GM19025 (cell line): ENCODE data around the gene DTX3.
"Not testable (repeated sequence)": the region's sequence is repeated elsewhere in the genome, so short reads cannot be mapped to it uniquely, and the experiment has no call there.

Experiments used
- ATAC-seq: cut with Tn5 transposase; IDR thresholded peaks from one replicate; pipeline ENCODE4 v1.9.1; 2021; ENCODE audit warnings: mild to moderate bottlenecking, low read depth, moderate library complexity; ENCODE audit not compliant: unreplicated experiment

The DTX3 gene

GRCh38 chr12:57582440-57582839 lies 22.2 kb upstream of the DTX3 start:
- ATAC-seq = no peak

- ATAC-seq = peak; percentile 85
Measured at GRCh38 chr12:57583008-57583831, 21.4 kb upstream of the DTX3 start.

GRCh38 chr12:57584050-57584449 lies 20.6 kb upstream of the DTX3 start:
- no peak for ATAC-seq

- no peak for ATAC-seq
Measured at GRCh38 chr12:57584690-57585089, 19.9 kb upstream of the DTX3 start.

- no peak for ATAC-seq
Measured at GRCh38 chr12:57585156-57585555, 19.5 kb upstream of the DTX3 start.

- ATAC-seq = no peak
Measured at GRCh38 chr12:57586128-57586527, 18.5 kb upstream of the DTX3 start.

GRCh38 chr12:57586832-57587429 lies 17.7 kb upstream of the DTX3 start:
- ATAC-seq = no peak

- not testable (repeated sequence) for ATAC-seq
Measured at GRCh38 chr12:57588951-57589610, 15.5 kb upstream of the DTX3 start.

- ATAC-seq = no peak
Measured at GRCh38 chr12:57590479-57590863, 14.2 kb upstream of the DTX3 start.

- peak; percentile 99 for ATAC-seq
Measured at GRCh38 chr12:57590864-57591781, 13.5 kb upstream of the DTX3 start, which contains the start of gene PIP4K2C. PIP4K2C (plus strand) TSS chr12:57591192; CDS start chr12:57591290, 98 bp downstream.

- no peak for ATAC-seq
Measured at GRCh38 chr12:57591782-57592325, 12.8 kb upstream of the DTX3 start.

GRCh38 chr12:57592551-57593165 lies 12.0 kb upstream of the DTX3 start:
- no peak for ATAC-seq

- ATAC-seq = no peak
Measured at GRCh38 chr12:57593187-57593586, 11.4 kb upstream of the DTX3 start.

GRCh38 chr12:57600395-57600794 lies 4.2 kb upstream of the DTX3 start:
- ATAC-seq = no peak

- ATAC-seq = no peak
Measured at GRCh38 chr12:57602544-57602943, 2.1 kb upstream of the DTX3 start.

- no peak for ATAC-seq
Measured at GRCh38 chr12:57603324-57603723, 1.3 kb upstream of the DTX3 start.

GRCh38 chr12:57603815-57604453 lies 690 bp upstream of the DTX3 start:
- no peak for ATAC-seq

- no peak for ATAC-seq
Measured at GRCh38 chr12:57604992-57605810, 577 bp downstream of the DTX3 start.
